ENCODE data around the gene ZNF44.

Gene ZNF44

DNA sequence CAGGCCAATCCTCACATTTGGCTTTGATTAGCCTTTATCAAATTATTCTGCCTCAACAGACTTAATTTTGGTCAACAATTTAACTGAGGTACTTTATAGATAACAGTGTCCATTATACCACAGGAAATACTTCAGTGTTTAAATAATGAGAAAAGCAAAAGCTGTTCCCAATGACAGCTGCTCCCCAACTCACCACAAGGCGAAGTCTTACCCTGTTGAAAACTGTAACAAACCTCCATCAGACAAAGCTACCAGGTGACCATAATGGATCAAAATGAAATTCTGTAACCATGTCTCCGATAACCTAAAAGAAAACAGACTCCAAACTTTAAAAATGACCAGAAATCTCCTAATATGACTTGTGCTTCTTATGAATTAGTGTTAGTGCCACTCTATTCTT, 50.3 kb downstream of the ZNF44 start:
- TF ChIP-seq, protein P1, sequence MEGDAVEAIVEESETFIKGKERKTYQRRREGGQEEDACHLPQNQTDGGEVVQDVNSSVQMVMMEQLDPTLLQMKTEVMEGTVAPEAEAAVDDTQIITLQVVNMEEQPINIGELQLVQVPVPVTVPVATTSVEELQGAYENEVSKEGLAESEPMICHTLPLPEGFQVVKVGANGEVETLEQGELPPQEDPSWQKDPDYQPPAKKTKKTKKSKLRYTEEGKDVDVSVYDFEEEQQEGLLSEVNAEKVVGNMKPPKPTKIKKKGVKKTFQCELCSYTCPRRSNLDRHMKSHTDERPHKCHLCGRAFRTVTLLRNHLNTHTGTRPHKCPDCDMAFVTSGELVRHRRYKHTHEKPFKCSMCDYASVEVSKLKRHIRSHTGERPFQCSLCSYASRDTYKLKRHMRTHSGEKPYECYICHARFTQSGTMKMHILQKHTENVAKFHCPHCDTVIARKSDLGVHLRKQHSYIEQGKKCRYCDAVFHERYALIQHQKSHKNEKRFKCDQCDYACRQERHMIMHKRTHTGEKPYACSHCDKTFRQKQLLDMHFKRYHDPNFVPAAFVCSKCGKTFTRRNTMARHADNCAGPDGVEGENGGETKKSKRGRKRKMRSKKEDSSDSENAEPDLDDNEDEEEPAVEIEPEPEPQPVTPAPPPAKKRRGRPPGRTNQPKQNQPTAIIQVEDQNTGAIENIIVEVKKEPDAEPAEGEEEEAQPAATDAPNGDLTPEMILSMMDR (IDR thresholded peaks at IDR 0.05; ENCODE audit: extremely low read depth, insufficient read depth, missing control alignments) = no peak
- DNase-seq (ENCODE audit: low spot score) = no peak
- in situ Hi-C loops (cut with MboI; ENCODE audit: low pct_unique_long_range_greater_than_20kb, low sequenced_read_pairs, unreplicated experiment) = no loop called here

DNA sequence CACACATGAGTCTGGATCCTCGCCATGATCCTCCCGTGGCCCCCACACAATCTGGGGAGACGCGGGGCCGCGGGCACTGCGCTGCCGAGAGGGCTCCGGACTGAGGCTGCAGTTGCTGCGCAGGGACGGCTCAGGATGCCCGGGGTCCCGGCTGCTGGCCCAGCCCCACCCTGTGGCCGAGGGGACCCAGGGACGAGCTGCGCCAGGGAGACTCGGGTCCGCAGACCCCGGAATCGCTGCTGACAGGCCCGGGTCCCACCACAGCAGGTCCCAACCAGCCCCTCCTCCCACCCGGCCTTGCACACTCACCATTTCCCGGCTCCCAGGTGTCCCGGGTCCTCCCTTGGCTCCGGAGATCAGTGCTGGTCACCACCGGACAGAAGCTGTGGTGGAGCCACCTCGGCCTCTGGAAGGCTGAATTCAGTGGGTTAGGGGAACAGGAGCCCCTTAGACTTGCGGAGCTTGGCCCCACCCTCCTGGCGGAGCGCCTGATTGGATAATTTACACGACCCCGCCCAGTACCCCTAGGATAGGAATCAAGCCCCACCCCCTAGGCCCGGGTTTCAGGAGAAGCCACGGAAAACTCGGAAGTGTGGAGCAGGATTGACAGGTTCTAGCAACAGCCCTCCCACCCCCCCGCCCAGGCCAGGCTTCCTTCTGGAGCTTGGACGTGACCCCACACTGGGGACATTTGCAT, 57.4 kb downstream of the ZNF44 start:
- in situ Hi-C loops (cut with MboI; ENCODE audit: low pct_unique_long_range_greater_than_20kb, low sequenced_read_pairs, unreplicated experiment) = no loop called here
- no peak for DNase-seq (ENCODE audit: low spot score)
- TF ChIP-seq, protein P1 (IDR thresholded peaks at IDR 0.05; ENCODE audit: extremely low read depth, insufficient read depth, missing control alignments) = no peak

DNA sequence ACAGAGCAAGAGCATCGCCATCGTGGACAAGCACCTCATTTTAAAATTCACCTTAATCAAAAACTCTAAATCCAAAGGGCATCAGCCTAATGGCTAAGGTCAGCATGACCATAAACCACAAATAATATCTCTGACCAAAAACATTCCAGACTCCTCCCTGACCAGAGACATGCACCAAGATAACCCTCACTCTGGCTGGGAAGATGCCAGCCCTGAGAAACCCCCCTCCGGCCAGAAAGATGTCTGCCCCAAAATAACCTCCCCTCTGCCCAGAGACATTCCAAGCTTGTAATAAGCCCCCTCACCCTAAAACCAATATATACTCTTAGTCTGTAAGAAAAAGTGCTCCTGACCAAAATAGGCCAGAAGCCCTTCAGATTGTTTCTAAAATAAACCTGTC, 61.7 kb downstream of the ZNF44 start:
- in situ Hi-C loops (cut with MboI; ENCODE audit: low pct_unique_long_range_greater_than_20kb, low sequenced_read_pairs, unreplicated experiment) = no loop called here
- TF ChIP-seq, protein P1 (IDR thresholded peaks at IDR 0.05; ENCODE audit: extremely low read depth, insufficient read depth, missing control alignments) = no peak
- DNase-seq (ENCODE audit: low spot score) = no peak

DNA sequence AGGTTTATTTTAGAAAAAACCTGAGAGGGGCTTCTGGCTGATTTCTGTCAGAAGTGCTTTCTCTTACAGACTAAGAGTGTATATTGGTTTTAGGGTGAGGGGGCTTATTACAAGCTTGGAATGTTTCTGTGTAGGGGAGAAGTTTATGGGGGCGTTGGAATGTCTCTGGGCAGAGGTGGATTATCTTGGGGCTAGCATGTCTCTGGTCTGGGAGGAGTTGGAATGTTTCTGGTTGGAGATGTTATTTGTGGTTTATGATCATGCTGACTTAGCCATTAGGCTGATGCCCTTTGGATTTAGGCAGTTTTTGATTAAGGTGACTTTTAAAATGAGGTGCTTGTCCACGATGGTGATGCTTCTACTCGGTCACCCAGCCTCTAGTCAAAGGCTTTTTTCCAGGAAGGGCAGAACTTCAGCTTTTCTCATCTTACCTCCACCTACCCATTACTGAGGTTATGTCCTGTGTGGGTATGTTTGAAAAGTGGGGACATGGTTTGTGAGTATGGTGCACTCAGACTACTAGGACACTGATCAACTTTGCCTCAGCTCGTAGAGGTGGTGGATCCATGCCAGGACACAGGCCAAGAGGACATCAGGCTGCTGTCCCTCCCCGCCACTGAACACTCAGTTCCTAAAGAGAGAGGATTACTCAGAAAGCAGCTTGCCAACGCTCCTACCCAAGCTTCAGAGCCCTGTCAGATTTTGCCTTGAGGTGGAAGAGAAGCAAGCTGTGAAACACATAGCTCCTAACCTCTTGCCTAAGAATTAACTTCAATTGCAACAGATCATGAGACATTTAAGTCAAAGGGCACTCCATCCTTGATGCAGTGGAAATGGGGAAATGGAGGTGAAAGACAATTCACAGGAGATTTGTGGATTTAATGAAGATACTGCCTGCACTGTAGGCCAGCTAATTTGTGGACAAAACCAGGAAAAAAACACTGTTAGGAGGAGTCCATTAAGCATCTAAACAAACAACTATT, 63.6 kb downstream of the ZNF44 start:
- no peak for DNase-seq (ENCODE audit: low spot score)
- in situ Hi-C loops (cut with MboI; ENCODE audit: low pct_unique_long_range_greater_than_20kb, low sequenced_read_pairs, unreplicated experiment) = no loop called here
- TF ChIP-seq, protein P1 (IDR thresholded peaks at IDR 0.05; ENCODE audit: extremely low read depth, insufficient read depth, missing control alignments) = no peak

DNA sequence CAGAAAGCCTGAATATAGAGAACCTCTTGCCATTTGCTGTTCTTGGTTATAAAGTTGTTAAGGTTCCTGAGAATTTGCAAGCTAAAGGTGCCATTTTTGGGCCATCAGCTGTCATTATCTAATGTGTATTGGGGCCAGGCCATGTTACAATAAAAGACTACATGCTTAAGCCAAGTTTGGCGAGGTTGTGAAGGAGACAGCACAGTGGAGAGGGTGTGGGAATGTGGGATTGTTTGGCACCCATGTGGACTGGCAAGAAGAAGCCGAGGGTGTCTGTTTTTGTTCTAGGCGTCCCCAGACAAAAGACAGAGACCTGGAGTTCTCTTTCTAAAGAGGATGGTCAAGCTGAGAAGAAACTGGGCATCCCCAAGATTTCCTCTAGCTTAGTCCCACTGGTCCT, 64.7 kb downstream of the ZNF44 start:
- in situ Hi-C loops (cut with MboI; ENCODE audit: low pct_unique_long_range_greater_than_20kb, low sequenced_read_pairs, unreplicated experiment) = no loop called here
- TF ChIP-seq, protein P1 (IDR thresholded peaks at IDR 0.05; ENCODE audit: extremely low read depth, insufficient read depth, missing control alignments) = no peak
- no peak for DNase-seq (ENCODE audit: low spot score)

DNA sequence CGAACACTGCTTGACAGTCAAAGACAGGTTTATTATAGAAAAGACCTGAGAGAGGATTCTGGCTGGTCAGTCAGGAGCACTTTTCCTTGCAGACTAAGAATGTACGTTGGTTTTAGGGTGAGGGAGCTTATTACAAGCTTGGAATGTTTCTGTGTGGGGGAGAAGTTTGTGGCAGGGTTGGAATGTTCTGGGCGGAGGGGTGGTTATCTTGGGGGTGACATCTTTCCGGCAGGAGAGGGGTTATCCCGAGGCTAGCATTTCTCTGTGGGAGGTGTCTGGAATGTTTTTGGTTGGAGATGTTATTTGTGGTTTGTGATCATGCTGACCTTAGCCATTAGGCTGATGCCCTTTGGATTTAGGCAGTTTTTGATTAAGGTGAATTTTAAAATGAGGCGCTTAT, 70.0 kb downstream of the ZNF44 start:
- no peak for DNase-seq (ENCODE audit: low spot score)
- TF ChIP-seq, protein P1 (IDR thresholded peaks at IDR 0.05; ENCODE audit: extremely low read depth, insufficient read depth, missing control alignments) = no peak

More for the DNA sequence above, 70.0 kb downstream of the ZNF44 start:
- in situ Hi-C loops (cut with MboI; ENCODE audit: low pct_unique_long_range_greater_than_20kb, low sequenced_read_pairs, unreplicated experiment) = no loop called here

Data from GM13977 (cell line).